Hippocampal formation (tissue), 2 donors: Measurements from ENCODE around the gene FHAD1.
"Not testable (repeated sequence)": the region's sequence is repeated elsewhere in the genome, so short reads cannot be mapped to it uniquely, and the experiment has no call there.

Experiments
- DNase-seq, 2 donors: peaks; one replicate each; lab custom pipeline; 2025; lab: John Stamatoyannopoulos, UW

Gene FHAD1

DNA sequence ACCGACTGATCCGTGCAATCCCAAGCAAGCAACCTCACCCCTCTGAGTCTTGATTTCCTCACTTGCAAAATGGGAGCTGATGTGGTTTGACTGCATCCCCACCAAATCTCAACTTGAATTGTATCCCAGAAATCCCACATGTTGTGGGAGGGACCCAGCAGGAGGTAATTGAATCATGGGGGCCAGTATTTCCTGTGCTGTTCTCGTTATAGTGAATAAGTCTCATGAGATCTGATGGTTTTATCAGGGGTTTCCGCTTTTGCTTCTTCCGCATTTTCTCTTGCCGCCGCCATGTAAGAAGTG, 58.4 kb downstream of the FHAD1 start:
- no peak for DNase-seq

GRCh38 chr1:15306352-15306751, 59.3 kb downstream of the FHAD1 start:
- DNase-seq: not testable (repeated sequence)

DNA sequence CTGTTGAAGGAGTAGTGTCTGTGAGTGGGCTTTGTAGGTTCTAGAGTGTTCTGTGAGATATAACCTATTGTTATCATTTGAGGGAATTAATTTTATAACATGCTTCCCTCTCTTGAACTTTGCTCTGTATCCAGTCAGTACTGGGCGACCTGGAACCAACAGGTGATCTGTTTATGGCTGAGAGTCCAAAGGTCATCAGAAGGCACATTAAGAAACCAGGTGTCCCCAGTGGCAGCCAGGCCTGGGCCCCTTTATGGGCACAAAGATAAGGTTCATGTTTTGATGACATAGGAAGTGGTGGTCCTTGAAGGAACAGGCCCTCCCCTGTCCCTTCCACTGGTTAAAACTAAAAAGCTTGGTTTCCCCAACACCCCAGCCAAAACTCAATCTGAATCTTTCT, 61.1 kb downstream of the FHAD1 start:
- DNase-seq: no peak

DNA sequence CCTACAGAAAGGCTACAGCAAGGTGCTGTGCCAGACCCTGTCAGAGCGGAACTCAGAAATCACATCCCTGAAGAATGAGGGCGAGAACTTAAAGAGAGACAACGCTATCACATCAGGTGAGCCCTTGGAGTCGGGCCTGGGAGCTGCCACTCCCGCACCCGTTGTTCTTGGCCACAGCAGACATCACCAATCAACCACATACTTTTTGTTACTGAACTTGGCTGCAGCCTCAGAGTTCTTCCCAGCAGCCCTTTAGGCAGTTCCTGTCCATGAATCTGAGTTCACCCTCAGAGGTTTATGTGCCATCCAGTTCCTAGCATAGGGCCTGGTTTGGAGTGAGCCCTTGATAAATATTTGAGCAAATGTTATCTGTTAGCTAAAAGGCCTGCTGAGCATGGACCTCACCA, 61.6 kb downstream of the FHAD1 start:
- no peak for DNase-seq

GRCh38 chr1:15309687-15310086, 62.7 kb downstream of the FHAD1 start:
- DNase-seq: no peak

GRCh38 chr1:15310544-15310943, 63.5 kb downstream of the FHAD1 start:
- DNase-seq: no peak

GRCh38 chr1:15311122-15311822, 64.2 kb downstream of the FHAD1 start:
- no peak for DNase-seq

GRCh38 chr1:15311880-15312279, 64.9 kb downstream of the FHAD1 start:
- DNase-seq: no peak

- DNase-seq: no peak
These were observed 65.8 kb downstream of the FHAD1 start for GRCh38 chr1:15312626-15313411.

DNA sequence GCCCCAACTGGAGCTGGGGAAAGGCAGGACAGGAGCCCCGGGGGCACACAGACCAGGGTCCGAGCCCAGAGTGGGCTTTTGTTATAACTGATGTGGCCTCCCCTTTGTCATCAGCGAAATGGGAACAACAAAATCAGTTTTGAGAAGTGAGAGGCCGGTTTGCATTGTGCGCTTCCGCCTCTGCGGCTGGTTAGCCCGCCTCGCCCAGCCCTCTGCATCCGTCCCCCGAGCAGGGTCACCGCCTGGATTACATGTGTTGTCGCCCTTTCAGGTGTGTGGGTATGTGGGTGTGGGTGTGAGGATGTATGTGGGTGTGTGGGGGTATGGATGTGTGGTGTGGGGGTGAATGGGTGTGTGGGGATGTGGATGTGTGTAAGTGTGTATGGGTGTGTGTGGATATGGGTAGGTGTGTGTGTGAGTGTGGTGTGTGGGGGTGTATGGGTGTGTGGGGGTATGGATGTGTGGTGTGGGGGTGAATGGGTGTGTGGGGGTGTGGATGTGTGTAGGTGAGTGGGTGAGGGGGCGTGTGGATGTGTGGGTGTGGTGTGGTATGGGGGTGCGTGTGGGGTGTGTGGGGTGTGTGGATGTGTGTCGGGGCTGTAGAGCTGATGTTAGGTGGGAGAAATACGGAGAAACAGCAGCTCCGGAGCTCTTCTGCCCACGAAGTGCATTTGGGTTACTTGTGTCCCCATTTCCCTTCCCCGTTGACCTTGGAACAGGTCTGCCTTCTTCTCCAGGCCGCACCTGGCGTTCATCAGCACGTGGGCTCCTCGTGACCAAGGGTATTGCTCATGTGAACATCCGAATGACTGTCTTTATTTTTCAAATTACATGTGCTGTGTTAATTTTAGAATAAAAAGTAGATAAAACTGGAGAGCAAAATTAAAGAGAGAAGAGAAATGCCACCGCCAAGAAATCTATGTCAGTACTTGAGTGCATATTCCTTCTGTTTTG, 67.6 kb downstream of the FHAD1 start:
- DNase-seq: no peak

GRCh38 chr1:15315815-15316214, 68.8 kb downstream of the FHAD1 start:
- no peak for DNase-seq

DNA sequence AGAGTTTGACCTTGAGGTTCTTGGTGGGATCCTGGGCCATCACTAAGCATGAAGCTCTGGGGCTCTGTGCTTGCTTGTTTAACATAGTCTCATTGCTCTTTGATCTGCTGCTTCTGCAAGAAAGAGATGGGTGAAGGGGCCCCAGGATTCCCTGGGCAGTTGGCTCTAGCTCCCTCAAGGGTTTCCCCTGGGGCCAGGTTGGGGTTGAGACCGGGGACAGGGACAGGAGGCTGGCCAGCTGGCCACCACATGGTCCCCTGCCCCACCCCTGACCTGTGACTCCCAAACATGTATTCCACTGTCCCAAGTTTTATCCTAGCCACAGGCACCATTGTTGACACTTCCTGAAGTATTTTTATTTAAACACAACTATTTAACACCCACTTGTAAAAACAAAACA, 69.5 kb downstream of the FHAD1 start:
- DNase-seq: no peak

DNA sequence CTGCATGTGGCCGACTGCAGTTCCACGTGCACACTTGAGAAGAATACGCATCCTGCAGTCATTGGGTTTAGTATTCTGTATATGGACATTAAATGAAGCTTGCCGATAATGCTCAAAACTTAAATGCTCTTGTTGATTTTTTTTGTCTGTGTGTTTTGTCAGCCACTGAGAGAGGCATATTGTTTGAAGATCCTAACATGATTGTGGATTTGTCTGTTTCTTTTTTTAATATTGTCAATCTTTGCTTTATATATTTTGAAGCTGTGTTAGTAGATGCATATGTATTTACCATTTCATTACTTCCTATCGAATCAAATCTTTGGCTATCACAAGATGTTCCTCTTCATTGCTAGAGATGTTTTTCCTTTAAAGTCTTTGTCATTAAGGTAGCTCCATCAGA, 73.2 kb downstream of the FHAD1 start:
- DNase-seq: no peak

- DNase-seq: no peak
These were observed 74.6 kb downstream of the FHAD1 start for GRCh38 chr1:15321601-15322000.

DNA sequence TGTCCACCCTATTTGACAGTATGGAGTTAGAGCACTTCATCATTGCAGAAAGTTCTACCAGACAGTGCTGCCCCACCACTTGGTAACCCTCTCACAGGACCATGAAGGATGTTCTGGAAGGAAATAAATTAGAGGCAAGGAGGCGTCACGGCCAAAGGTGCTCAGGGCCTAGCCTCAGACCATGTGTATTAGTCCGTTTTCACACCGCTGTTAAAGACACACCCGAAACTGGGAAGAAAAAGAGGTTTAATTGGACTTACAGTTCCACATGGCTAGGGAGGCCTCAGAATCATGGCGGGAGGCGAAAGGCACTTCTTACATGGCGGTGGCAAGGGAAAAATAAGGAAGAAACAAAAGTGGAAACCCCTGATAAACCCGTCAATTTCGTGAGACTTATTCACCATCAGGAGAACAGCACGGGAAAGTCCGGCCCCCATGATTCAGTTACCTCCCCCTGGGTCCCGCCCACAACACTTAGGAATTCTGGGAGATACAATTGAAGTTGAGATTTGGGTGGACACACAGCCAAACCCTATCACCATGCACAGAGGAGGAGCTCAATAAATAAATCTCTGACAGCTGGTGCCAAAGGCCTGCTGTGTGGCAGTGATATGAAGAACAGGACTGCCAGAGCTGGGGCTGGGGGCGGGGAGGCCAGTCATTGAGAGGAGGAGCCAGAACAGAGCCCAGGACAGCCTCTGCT, 75.8 kb downstream of the FHAD1 start:
- no peak for DNase-seq

- peak; percentile 52 to 54 for DNase-seq
These were observed 76.4 kb downstream of the FHAD1 start for GRCh38 chr1:15323351-15323988.

- DNase-seq: no peak
These were observed 77.2 kb downstream of the FHAD1 start for GRCh38 chr1:15323989-15324868.

DNA sequence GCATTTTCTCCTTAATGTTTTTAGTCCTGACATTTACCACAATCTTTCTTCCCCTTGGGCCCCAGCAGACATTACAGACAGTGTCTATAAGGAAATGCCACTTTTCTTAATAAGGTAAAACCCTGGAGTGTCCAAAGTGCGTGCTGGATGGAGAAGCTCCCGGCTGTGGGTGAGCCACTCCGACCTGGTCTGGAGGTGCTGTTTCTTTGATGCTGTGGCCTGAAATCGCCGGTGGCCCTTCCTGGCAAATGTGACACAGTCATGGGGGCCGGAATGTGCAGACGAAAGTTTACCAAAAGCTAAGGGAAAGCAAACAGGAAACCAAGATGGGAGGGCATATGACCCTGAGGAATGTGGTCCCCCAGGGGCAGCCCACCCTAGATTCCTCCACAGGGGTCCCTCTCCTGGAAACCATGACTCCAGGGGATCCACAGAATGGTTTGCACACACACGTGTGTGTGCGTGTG, 77.9 kb downstream of the FHAD1 start:
- no peak for DNase-seq

DNA sequence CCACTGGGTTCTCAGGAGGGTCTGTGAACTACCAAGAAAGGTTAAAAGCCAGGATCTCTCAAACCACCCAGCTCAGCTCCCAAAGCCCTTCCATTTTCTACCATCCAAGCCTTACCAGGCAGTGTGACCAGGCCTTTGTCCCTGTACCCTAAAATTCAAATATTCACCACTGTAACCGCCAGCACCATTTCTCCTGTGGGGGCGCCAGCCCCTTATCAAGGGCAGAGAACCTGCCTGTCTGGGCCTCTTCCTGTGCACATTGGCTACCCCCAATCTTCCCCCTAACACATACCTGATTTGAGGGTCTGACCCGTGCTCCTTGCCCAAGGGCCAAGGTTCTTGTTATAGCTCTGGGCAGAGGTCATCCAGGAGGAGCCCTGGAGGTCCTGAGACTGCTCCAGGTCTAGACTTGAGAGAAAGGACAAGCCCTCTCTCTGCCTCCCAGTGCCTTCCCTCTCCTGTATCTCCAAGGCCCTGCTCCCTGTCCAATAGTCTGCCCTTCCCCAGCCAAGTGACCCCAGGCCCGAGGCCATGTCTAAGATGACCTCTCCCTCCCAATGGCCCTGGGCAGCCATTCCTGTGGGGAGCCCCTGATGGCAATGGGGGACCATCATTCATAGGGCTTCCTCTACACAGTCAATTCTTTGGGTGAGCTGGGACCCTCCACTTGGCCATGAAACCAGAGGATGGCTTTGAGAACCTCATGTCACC, 78.5 kb downstream of the FHAD1 start:
- no peak for DNase-seq
